ENCODE data around the gene TANC1. TPM values are rescaled to one million over a fixed set of nuclear protein-coding genes. Genes with fewer than 3 reads are reported as not detected.

The TANC1 gene
- total RNA-seq, 1 experiment from 2014 or later = 2.5 TPM

GRCh38 chr2:159116922-159117321, 148.5 kb downstream of the TANC1 start:
- no peak overlapping the region for H3K4ac ChIP-seq (ENCODE audit: low read depth, low read length)
- no CpG with 5 or more reads among the region's 6 CpGs for WGBS (ENCODE audit: extremely low coverage, insufficient read length, low lambda C conversion rate)
- Mint-ChIP-seq H3K9me3 (no peaks in the 10 kb centered on the region), H3K36me3 (ENCODE audit: insufficient read depth in 1 of 3, low read depth in 3 of 3) (no peaks in the 10 kb centered on the region; a peak in 1 of 7 replicates), H3K27me3 (ENCODE audit: low read depth) (no peaks in the 10 kb centered on the region), H3K4me1 (peaks cover 0 to 2% of the 10 kb centered on the region in 2 experiments; a peak in 1 of 4 replicates), H3K27ac (0 out of 7 replicates have a peak overlapping the region, but pooled peaks of 1 of the 3 experiments have one; percentile 38), H3K4me3 (no peak overlapping the region)
- no peak overlapping the region for H4K91ac ChIP-seq (ENCODE audit: insufficient read length, low read depth, low read length)
- no peak overlapping the region for H2BK20ac ChIP-seq (ENCODE audit: low read depth, low read length, poor library complexity, severe bottlenecking)
- H3K9ac ChIP-seq (ENCODE audit: extremely low read depth, insufficient read length, low read length) = no peak overlapping the region
- H2BK15ac ChIP-seq (ENCODE audit: low read depth, low read length) = no peak overlapping the region
- H3K4me1 ChIP-seq (ENCODE audit: insufficient read depth, low read length) = no peaks in the 10 kb centered on the region
- H2BK12ac ChIP-seq (ENCODE audit: insufficient read length, low read depth, low read length) = no peak overlapping the region
- no peak overlapping the region for H3K14ac ChIP-seq (ENCODE audit: insufficient read depth, low read length)
- H3K27me3 ChIP-seq (ENCODE audit: insufficient read depth, low read length) = no peaks in the 10 kb centered on the region
- no peak overlapping the region for H2AK5ac ChIP-seq (ENCODE audit: insufficient read length, low read length)
- no peak overlapping the region for H3K4me2 ChIP-seq (ENCODE audit: insufficient read depth, insufficient read length, low read length)
- no peak overlapping the region for H4K8ac ChIP-seq (replicated peaks; ENCODE audit: insufficient read length, low read depth, low read length)
- H3K23ac ChIP-seq (ENCODE audit: insufficient read length, low read depth, low read length) = no peak overlapping the region
- H3K79me1 ChIP-seq (ENCODE audit: insufficient read depth, low read depth, low read length, poor library complexity, severe bottlenecking) = no peaks in the 10 kb centered on the region
- no peak for DNase-seq
- no peak for TF ChIP-seq CTCF (conservative IDR thresholded peaks at IDR 0.05)
- H3K23me2 ChIP-seq (ENCODE audit: insufficient read length, low read depth, low read length, poor library complexity, severe bottlenecking) = no peaks in the 10 kb centered on the region
- no peak overlapping the region for H2AFZ ChIP-seq (ENCODE audit: low read length)
- no peak overlapping the region for H2BK120ac ChIP-seq (ENCODE audit: low read depth, low read length, poor library complexity, severe bottlenecking)
- H3K9me3 ChIP-seq (ENCODE audit: control insufficient read depth, low read depth, low read length) = no peaks in the 10 kb centered on the region
- no peak overlapping the region for H3K27ac ChIP-seq (ENCODE audit: insufficient read length, low read depth, low read length)
- no peak overlapping the region for H4K5ac ChIP-seq (ENCODE audit: insufficient read length, low read depth, low read length)
- no peak overlapping the region for H3T11ph ChIP-seq (ENCODE audit: low read length)
- H3K18ac ChIP-seq (ENCODE audit: insufficient read length, low read depth, low read length) = no peak overlapping the region
- no peak overlapping the region for H3K56ac ChIP-seq (ENCODE audit: insufficient read length, low read depth, low read length)
- H3K79me2 ChIP-seq (ENCODE audit: insufficient read depth, low read length) = no peaks in the 10 kb centered on the region
- H4K20me1 ChIP-seq (ENCODE audit: control insufficient read depth, insufficient read depth, insufficient read length) = no peaks in the 10 kb centered on the region
- H2BK5ac ChIP-seq (ENCODE audit: insufficient read length, low read length) = no peak overlapping the region
